Progenitor cell of endocrine pancreas (in vitro differentiated cells): ENCODE data around the gene NOC2L. TPM values are rescaled to one million over a fixed set of nuclear protein-coding genes. Genes with fewer than 3 reads are reported as not detected.

Experiments
- DNase-seq: peaks from one replicate; pipeline ENCODE4 v3.0.0; 2021; ENCODE audit warnings: low spot score; ENCODE audit not compliant: unreplicated experiment
- H3K27ac Mint-ChIP-seq: 2 replicates; pipeline ENCODE4 v1.8.0; 2021; ENCODE audit warnings: mild to moderate bottlenecking, moderate library complexity, mixed read lengths
- H3K27me3 Mint-ChIP-seq: 2 replicates; pipeline ENCODE4 v1.8.0; 2021; ENCODE audit warnings: mixed read lengths
- H3K36me3 Mint-ChIP-seq: 2 replicates; pipeline ENCODE4 v1.8.0; 2022; ENCODE audit warnings: mixed read lengths; ENCODE audit not compliant: insufficient read depth
- H3K4me1 Mint-ChIP-seq: 2 replicates; pipeline ENCODE4 v1.8.0; 2021; ENCODE audit warnings: low read depth, mixed read lengths
- H3K4me3 Mint-ChIP-seq: 2 replicates; pipeline ENCODE4 v1.8.0; 2021; ENCODE audit warnings: low read depth, mild to moderate bottlenecking, moderate library complexity, mixed read lengths
- H3K9me3 Mint-ChIP-seq: 2 replicates; pipeline ENCODE4 v1.8.0; 2021; ENCODE audit warnings: low read depth, mixed read lengths
- CTCF ChIP-seq: fragments of 200-600 bp; sonication (generic); IDR thresholded peaks from one replicate; pipeline ENCODE4 v1.5.0; 2021; ENCODE audit warnings: antibody characterized with exemption, mild to moderate bottlenecking; ENCODE audit not compliant: unreplicated experiment
- total RNA-seq: library from RNA; stranded (reverse); gene quantifications from 2 replicates; pipeline ENCODE4 v1.2.1, GENCODE V29; 2021

The NOC2L gene
- total RNA-seq, 1 donor from 2014 or later, result 78.2 TPM

GRCh38 chr1:929712-930632, 29.1 kb downstream of the NOC2L start:
- Mint-ChIP-seq H3K36me3 (no peaks in the 10 kb centered on the region), H3K9me3 (no peaks in the 10 kb centered on the region), H3K4me1 (peaks cover 3% of the 10 kb centered on the region), H3K27ac (no peak overlapping the region), H3K27me3 (peaks cover 63% of the 10 kb centered on the region), H3K4me3 (no peak overlapping the region)
- no peak for DNase-seq
- TF ChIP-seq CTCF, result no peak

- Mint-ChIP-seq H3K4me3 (no peak overlapping the region), H3K27ac (no peak overlapping the region), H3K9me3 (no peaks in the 10 kb centered on the region), H3K4me1 (peaks cover 1% of the 10 kb centered on the region), H3K36me3 (no peaks in the 10 kb centered on the region), H3K27me3 (peaks cover 61% of the 10 kb centered on the region)
- no peak for TF ChIP-seq CTCF
- DNase-seq, result no peak
Observed at GRCh38 chr1:928825-929661, 30.0 kb downstream of the NOC2L start.

- Mint-ChIP-seq H3K4me3 (no peak overlapping the region), H3K27me3 (peaks cover 60% of the 10 kb centered on the region), H3K36me3 (no peaks in the 10 kb centered on the region)
Observed at GRCh38 chr1:927748-928147, 31.3 kb downstream of the NOC2L start.

GRCh38 chr1:927234-927633, 31.8 kb downstream of the NOC2L start:
- Mint-ChIP-seq H3K9me3 (no peaks in the 10 kb centered on the region), H3K4me3 (no peak overlapping the region), H3K4me1 (peaks cover 5% of the 10 kb centered on the region), H3K27ac (no peak overlapping the region), H3K27me3 (peaks cover 58% of the 10 kb centered on the region), H3K36me3 (no peaks in the 10 kb centered on the region)
- no peak for DNase-seq
- no peak for TF ChIP-seq CTCF

More at GRCh38 chr1:927748-928147, 31.3 kb downstream of the NOC2L start:
- Mint-ChIP-seq H3K9me3 (no peaks in the 10 kb centered on the region), H3K27ac (no peak overlapping the region), H3K4me1 (peaks cover 5% of the 10 kb centered on the region)
- TF ChIP-seq CTCF, result no peak
- DNase-seq, result no peak
